ENCODE data around the gene PACSIN1. TPM values are rescaled to one million over a fixed set of nuclear protein-coding genes. Genes with fewer than 3 reads are reported as not detected.

PACSIN1 gene
- total and polyA plus RNA-seq, 2 donors (not counting 3 experiments of a cell fraction or from before 2014, with no cell fraction given) = 0.03 TPM; not detected in 1

GRCh38 chr6:34569361-34569973 lies 103.6 kb downstream of the PACSIN1 start:
- Histone ChIP-seq H3K27me3 (ENCODE audit: control insufficient read depth in 2 of 2, insufficient read depth in 2 of 2, low read length in 2 of 2) (no peaks in the 10 kb centered on the region), H3K4me1 (ENCODE audit: control insufficient read depth, extremely low read depth, insufficient read depth, low read length) (no peaks in the 10 kb centered on the region), H4K20me1 (replicated peaks; ENCODE audit: control insufficient read depth, extremely low read depth, insufficient read depth, low read length) (no peaks in the 10 kb centered on the region), H3K9me3 (replicated peaks; ENCODE audit: control insufficient read depth, insufficient read depth, low read length) (no peaks in the 10 kb centered on the region), H3K4me2 (ENCODE audit: insufficient read depth, low read length) (no peak overlapping the region), H3K79me2 (ENCODE audit: control insufficient read depth, insufficient read depth, low read length) (no peaks in the 10 kb centered on the region), H3K4me3 (replicated peaks in 1 of 3; ENCODE audit: insufficient read depth in 1 of 3, low read depth in 1 of 3, low read length in 3 of 3) (no peak overlapping the region), H3K27ac (ENCODE audit: insufficient read depth, low read depth, low read length) (no peak overlapping the region), H3K36me3 (ENCODE audit: control insufficient read depth in 2 of 2, extremely low read depth in 1 of 2, insufficient read depth in 2 of 2, low read length in 2 of 2) (no peaks in the 10 kb centered on the region), H3K9me1 (replicated peaks; ENCODE audit: control insufficient read depth, extremely low read depth, insufficient read depth, low read length) (no peaks in the 10 kb centered on the region), H3K9ac (replicated peaks; ENCODE audit: extremely low read depth, insufficient read depth, low read length) (no peak overlapping the region), H2AFZ (ENCODE audit: low read depth, low read length) (no peak overlapping the region)
- ChIA-PET CTCF (interaction anchor here (1.1 to 1.4 kb wide), 3 partner anchors 9 to 109 kb away, joined by 3 to 5 read pairs (median 4); no protein-coding TSS in a partner anchor), POLR2A (no interaction called here)
- TF ChIP-seq CTCF (IDR thresholded peaks at IDR 0.05; ENCODE audit: extremely low read depth in 1 of 2, insufficient read depth in 1 of 2, low read depth in 1 of 2, low read length in 2 of 2) (no peak), EZH2 (IDR thresholded peaks at IDR 0.05; ENCODE audit: borderline replicate concordance, low read depth, low read length, severe bottlenecking) (no peak), POLR2A (IDR thresholded peaks at IDR 0.05; ENCODE audit: low read depth, low read length) (no peak), POLR2AphosphoS5 (IDR thresholded peaks at IDR 0.05; ENCODE audit: insufficient read depth, low read depth, low read length) (no peak), MAX (IDR thresholded peaks at IDR 0.05; ENCODE audit: insufficient read depth, insufficient read length) (no peak), GATA2 (IDR thresholded peaks at IDR 0.05; ENCODE audit: insufficient read depth, insufficient read length, low read depth, low read length) (no peak), JUN (IDR thresholded peaks at IDR 0.05; ENCODE audit: borderline replicate concordance, insufficient read depth, insufficient read length, low read depth) (no peak), FOS (IDR thresholded peaks at IDR 0.05; ENCODE audit: borderline replicate concordance, insufficient read depth, low read length) (no peak), MYC (IDR thresholded peaks at IDR 0.05; ENCODE audit: low read depth, low read length) (no peak)
- no TSS peak for BruUV-seq (replicated peaks)
- DNase-seq (ENCODE audit: low read depth, low spot score) (no peak), FAIRE-seq (no peak)
- intact Hi-C loops (cut with micrococcal nuclease) (no loop called here), dilution Hi-C loops (cut with MboI; ENCODE audit: extremely low pct_ligation_motif_present, low sequenced_read_pairs) (no loop called here)

Measured in endothelial cell of umbilical vein (primary cell).